Measurements from ENCODE around the gene RAB3B.
"Not testable (repeated sequence)": the region's sequence is repeated elsewhere in the genome, so short reads cannot be mapped to it uniquely, and the experiment has no call there.

The RAB3B gene

DNA sequence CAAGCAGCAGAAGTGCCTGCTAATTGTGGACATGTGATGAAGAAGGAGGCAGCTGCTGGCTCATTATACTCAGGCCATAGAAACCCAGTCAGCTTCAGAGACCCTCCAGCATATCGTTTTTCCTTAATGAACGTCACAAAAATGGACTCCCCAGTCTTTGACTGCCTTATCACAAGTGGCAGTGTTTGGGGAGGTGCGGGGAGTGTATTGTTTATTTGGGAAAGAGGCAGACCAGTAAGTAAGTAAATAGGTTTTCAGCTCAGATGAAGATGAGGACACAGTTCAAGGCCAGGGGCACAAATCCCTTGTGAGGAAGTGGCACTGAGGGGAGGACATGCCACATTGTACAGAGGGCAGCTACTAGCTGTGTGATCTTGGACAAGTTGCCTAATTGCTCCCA lies 68.5 kb downstream of the RAB3B start:
- DNase-seq (ENCODE audit: low read depth in 1 of 2, low spot score in 1 of 2): no peak

DNA sequence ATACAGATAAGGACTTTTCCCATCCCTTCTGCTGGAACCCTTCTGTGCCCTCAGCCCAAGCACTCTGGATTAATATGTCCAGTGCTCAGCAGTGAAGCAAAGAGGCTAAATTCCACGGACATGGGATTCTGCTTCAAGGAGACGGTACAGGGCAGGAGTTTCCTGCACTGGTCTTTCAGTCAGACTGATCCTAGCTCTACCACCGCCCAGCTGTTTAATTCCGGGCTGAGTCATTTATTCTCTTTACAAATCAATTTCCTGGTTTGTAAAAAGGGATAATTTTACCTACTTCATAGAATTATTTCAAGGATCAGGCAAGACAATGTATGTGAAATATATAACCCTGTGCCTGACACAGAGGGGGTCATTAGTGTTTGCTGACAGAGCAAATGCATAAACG lies 70.4 kb downstream of the RAB3B start:
- DNase-seq (ENCODE audit: low read depth in 1 of 2, low spot score in 1 of 2): no peak

GRCh38 chr1:51919684-51920083 lies 70.8 kb downstream of the RAB3B start:
- no peak for DNase-seq (ENCODE audit: low read depth in 1 of 2, low spot score in 1 of 2)

DNA sequence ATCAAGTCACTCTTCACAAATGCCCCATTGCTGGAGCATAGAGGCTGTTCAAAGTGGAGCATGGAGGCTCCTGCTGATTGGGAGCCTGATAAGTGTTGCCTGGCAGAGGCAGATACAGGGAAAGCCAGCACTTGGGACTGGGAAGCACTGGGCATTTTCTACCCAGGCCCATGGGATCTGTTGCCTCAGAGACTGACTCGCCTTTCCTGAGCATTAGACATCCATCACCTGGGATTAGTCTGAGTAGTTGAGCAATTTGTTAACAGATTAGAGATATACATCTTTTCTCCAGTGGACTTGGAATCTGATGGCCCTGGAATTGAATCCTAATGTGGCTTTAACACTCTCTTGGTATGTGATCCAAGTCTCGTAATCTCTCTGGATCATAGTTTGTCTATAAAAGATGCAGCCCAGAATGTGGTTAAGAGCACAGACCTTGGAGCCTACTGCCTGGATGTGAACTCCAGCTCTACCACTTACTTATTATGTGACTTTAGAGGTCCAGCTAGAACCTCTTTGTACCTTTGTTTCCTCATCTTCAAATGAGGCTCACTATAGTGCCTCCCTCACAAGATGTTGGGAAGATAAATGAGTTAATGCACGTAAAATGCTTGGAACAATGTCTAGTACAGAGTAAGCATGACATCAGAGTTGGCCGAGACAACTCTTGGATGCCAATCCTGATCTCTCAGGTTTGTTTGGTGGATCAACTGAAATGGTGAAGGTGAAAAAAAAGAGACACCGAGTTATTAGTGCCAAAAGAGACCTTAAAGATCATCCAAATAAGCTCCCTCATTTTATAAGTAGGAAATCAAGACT lies 73.7 kb downstream of the RAB3B start:
- DNase-seq (ENCODE audit: low read depth in 1 of 2, low spot score in 1 of 2): no peak

- no peak for DNase-seq (ENCODE audit: low read depth in 1 of 2, low spot score in 1 of 2)
Observed at GRCh38 chr1:51915951-51916350, 74.5 kb downstream of the RAB3B start.

DNA sequence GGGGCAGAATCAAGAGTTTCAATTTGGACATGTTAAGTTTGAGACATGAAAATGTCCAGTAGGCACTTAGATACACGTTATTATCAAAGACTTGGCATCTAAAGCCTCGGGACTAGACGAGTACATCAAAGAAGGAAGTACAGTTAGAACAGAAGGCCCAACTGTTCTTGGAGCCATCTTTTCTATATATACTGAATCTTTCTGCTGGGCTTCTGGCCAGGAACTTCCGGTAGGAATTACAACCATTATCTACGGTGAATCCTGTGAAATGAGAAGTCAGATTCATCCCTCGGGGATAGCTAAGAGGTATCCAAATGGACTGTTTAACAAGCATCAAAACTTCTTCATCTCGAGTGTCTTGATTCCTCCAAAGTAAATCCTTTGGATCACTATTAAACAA lies 77.6 kb downstream of the RAB3B start:
- DNase-seq (ENCODE audit: low read depth in 1 of 2, low spot score in 1 of 2): no peak

DNA sequence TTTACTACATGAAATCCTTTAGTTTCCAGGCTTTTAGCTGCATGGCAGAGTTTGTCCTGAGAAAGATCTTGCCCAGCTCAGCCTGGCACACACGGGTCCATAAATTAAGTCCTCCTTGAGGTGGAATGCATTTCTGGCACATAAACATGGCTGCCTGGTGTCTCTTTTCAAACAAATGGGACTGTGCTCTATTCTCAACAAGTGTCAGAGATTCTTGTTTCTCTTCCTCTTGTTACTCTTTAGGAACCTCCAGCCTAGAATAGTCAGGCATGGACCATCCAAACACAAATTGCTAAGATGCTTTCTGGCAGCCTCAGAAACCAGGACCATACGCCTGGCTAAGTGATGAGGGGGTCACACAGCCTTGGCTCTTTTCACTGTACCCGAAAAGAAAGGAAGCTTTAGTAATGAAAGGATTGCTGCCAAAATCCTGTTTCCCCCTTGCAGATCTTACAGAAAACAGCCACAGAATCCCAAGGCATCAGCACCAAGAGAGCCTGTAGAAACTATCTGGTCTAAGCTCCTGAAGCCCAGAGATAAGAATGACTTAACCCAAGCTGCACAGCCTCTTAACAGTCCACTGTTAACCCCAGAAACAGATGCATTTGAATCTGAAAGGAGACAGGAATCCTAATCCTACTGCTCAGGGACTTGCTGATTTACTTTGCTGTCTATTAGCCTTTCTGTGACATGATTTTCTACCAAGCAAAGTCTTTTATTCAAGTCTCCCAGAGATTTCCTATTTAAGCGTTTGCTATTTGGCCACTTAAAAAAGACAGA lies 80.1 kb downstream of the RAB3B start:
- no peak for DNase-seq (ENCODE audit: low read depth in 1 of 2, low spot score in 1 of 2)

GRCh38 chr1:51908499-51908898 lies 82.0 kb downstream of the RAB3B start:
- no peak for DNase-seq (ENCODE audit: low read depth in 1 of 2, low spot score in 1 of 2)

- no peak for DNase-seq (ENCODE audit: low read depth in 1 of 2, low spot score in 1 of 2)
Observed at GRCh38 chr1:51907079-51907702, 83.3 kb downstream of the RAB3B start.

GRCh38 chr1:51906306-51907078 lies 84.0 kb downstream of the RAB3B start:
- no peak for DNase-seq (ENCODE audit: low read depth in 1 of 2, low spot score in 1 of 2)

DNA sequence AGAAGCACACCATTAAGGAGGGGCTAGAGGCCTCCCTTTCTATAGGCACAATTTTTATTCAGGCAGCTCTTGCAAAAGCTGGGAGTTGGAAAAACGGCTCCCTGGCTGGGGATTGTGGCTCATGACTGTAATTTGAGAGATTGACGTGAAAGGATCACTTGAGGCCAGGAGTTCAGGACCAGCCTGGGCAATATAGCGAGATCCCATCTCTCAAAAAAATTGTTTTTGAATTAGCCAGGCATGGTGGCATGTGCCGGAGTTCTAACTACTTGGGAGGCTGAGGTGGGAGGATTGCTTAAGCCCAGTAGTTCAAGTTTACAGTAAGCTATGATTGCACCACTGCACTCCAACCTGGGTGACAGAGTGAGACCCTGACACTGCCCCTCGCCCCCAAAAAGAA lies 88.0 kb downstream of the RAB3B start:
- no peak for DNase-seq (ENCODE audit: low read depth in 1 of 2, low spot score in 1 of 2)

DNA sequence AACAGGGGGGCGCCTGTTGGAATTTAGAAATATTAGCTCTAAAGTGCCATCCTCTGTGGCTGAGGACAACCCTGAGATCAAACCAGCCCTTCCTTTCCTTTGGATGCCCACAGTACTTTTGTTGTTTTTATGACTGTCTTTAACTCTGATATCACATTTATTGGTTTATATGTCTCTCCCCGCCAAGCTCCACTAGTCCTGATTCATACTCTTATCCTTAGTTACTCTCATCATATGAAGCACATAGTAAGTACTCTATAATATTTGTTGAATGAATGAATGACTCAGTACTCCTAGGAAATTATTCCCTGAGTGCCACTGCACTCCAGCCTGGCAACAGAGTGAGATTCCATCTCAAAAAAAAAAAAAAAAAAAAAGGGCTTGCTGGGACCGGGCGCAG lies 89.3 kb downstream of the RAB3B start:
- DNase-seq (ENCODE audit: low read depth in 1 of 2, low spot score in 1 of 2): no peak

DNA sequence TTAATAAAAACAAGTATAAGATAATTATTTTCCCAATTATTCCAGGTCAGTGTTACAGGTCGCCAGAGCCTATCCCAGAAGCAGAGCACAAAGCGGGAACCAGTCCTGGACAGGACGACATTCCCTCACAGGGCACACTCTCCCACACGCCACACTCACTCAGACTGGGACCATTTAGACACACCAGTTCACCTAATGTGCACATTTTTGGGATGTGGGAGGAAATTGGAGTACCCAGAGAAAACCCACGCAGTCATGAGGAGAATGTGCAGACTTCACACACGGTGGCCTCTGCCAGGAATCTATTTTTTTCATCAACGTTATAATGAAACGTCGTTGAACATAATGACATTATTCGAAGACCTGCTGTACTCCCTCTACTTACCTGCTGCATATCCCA lies 91.5 kb downstream of the RAB3B start:
- DNase-seq (ENCODE audit: low read depth in 1 of 2, low spot score in 1 of 2): no peak

- DNase-seq (ENCODE audit: low read depth in 1 of 2, low spot score in 1 of 2): no peak
Observed at GRCh38 chr1:51898090-51898734, 92.3 kb downstream of the RAB3B start.

DNA sequence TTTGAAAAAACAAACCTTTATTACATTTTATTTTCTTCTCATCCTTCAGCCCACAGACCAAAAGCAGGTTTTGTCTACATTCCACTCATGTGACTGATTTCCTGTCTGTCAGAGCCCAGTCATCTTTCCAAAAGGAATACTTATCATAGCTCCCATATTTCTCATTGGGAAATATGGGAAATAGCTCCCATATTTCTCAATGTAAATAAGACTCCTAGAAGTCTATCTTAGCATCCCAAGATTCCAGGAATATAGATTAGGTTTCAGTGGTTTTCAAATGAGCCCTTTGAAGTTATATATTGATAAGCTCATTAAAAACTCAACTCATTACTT lies 92.8 kb downstream of the RAB3B start:
- DNase-seq (ENCODE audit: low read depth in 1 of 2, low spot score in 1 of 2): no peak

GRCh38 chr1:51894748-51895147 lies 95.8 kb downstream of the RAB3B start:
- not testable (repeated sequence) for DNase-seq (ENCODE audit: low read depth in 1 of 2, low spot score in 1 of 2)

DNA sequence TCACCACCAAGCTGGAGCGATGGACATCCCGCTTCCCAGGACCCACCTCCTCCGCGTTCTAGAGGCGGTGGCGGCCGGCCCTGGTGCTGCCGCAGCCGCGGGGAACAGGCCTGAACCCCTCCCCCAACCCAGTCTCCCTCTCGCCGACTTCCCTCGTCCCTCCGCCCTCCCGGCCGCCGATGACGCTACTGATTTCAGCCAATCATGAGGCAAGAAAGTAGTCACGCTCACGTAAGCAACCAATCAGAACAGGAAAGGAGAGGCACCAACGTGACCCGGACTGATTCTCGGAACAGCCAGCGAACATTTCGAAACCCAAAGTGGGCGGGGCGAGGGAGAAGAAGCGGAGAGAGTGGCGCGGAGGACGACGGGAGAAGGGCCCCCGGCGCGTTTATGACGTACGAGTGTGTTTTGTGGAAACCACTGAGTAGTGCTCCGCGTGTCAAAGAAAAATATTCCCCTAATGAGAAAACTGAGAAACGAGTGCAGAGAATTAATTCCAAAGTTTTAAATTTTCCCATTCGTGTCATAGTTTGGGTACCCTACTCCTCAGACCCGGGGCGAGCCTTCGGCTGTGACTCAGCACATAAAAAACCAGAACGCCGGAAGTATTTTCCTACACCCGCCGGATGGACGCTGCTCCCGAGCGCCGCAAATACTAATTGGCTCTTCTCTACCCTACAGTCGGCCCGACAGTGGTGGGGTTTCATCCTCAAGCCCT lies 111.7 kb downstream of the RAB3B start, which contains the start of gene NRDC:
TSS of gene NRDC (minus strand) at position 112 of the 721 bp plus-strand sequence. CDS start 112 bp downstream, outside the sequence.
- DNase-seq (ENCODE audit: low read depth in 1 of 2, low spot score in 1 of 2): peak; percentile 96 to 97

GRCh38 chr1:51878308-51878615 lies 112.2 kb downstream of the RAB3B start:
- no peak for DNase-seq (ENCODE audit: low read depth in 1 of 2, low spot score in 1 of 2)

- no peak for DNase-seq (ENCODE audit: low read depth in 1 of 2, low spot score in 1 of 2)
Observed at GRCh38 chr1:51877434-51878307, 112.8 kb downstream of the RAB3B start.
